HCT116 (cell line): ENCODE results near the gene ZNF280C. TPM values are rescaled to one million over a fixed set of nuclear protein-coding genes. Genes with fewer than 3 reads are reported as not detected.

Experiments
- ATAC-seq: fragments of 200-7000 bp; cut with Tn5 transposase; 2 replicates; pipeline ENCODE4 v1.9.1; 2020; ENCODE audit warnings: mild to moderate bottlenecking, moderate library complexity
- BruUV-seq: library from RNA; stranded (reverse); fragments of 400-500 nt; replicated peaks from 2 replicates; lab custom pipeline; 2021; lab: Mats Ljungman, UMichigan
- CTCF ChIA-PET: fragments of 300-600 bp; sonication (Branson Sonifier 250); formaldehyde crosslinking; loops from one replicate; lab custom pipeline; 2021; ENCODE audit warnings: antibody characterized with exemption; lab: Charles Lee
- POLR2A ChIA-PET: fragments of 300-600, 350-600 bp; sonication (Branson Sonifier 250); formaldehyde crosslinking; loops from one replicate; lab custom pipeline; 2021; ENCODE audit warnings: antibody characterized with exemption; lab: Charles Lee
- RAD21 ChIA-PET, 2 experiments: fragments of 300-600 bp; sonication (Branson Sonifier 250); formaldehyde crosslinking; loops; one replicate each; lab custom pipeline; 2023; ENCODE audit warnings: low total read pairs in 2 of 2; ENCODE audit not compliant: uncharacterized antibody in 2 of 2, unreplicated experiment in 2 of 2, low non-redundant PET in 1 of 2; lab: Charles Lee
- DNase-seq: peaks from one replicate; pipeline ENCODE4 v3.0.0-alpha.2; 2010; ENCODE audit warnings: low read depth, low spot score
- H2AFZ ChIP-seq: fragments of 200-600 bp; shearing (Covaris generic), sonication (generic); 2 replicates; pipeline ENCODE4 v1.6.1; 2017; ENCODE audit warnings: low read depth, mixed run types, mixed read lengths, antibody characterized with exemption, low read length; ENCODE audit not compliant: poor library complexity, severe bottlenecking
- H3K27ac ChIP-seq: 2 replicates; pipeline ENCODE4 v1.5.1; 2012; ENCODE audit warnings: low read depth, low read length
- H3K27me3 ChIP-seq: fragments of 200-600 bp; sonication (generic); 2 replicates; pipeline ENCODE4 v1.6.1; 2016; ENCODE audit warnings: mixed run types, low read length, mixed read lengths; ENCODE audit not compliant: insufficient read depth
- H3K36me3 ChIP-seq, 2 experiments: fragments of 200-500 bp in 1 of 2; fragments of 200-600 bp in 1 of 2; sonication (Bioruptor generic) in 1 of 2; sonication (generic) in 1 of 2; 2 replicates each; pipeline versions ENCODE4 v1.5.1 to v1.6.1; 2014 to 2016; ENCODE audit warnings: low read length in 2 of 2, inconsistent platforms in 1 of 2, mixed read lengths in 1 of 2, mixed run types in 1 of 2; ENCODE audit not compliant: insufficient read depth in 2 of 2, control insufficient read depth in 1 of 2
- H3K4me1 ChIP-seq, 2 experiments: fragments of 200-600 bp in 1 of 2; sonication (generic) in 1 of 2; 2 replicates each; pipeline versions ENCODE4 v1.5.1 to v1.6.1; 2012 to 2017; ENCODE audit warnings: low read length in 2 of 2, inconsistent platforms in 1 of 2, mild to moderate bottlenecking in 1 of 2, mixed read lengths in 1 of 2, mixed run types in 1 of 2, moderate library complexity in 1 of 2; ENCODE audit not compliant: insufficient read depth in 2 of 2, control insufficient read depth in 1 of 2
- H3K4me2 ChIP-seq: fragments of 200-600 bp; sonication (generic); 2 replicates; pipeline ENCODE4 v1.6.1; 2017; ENCODE audit warnings: mixed run types, low read length, mixed read lengths
- H3K4me3 ChIP-seq, 2 experiments: fragments of 200-600 bp in 1 of 2; sonication (generic) in 1 of 2; replicated peaks in 1 of 2; 2 replicates each; pipeline ENCODE4 v1.5.1; 2011 to 2016; ENCODE audit warnings: low read length in 2 of 2, control low read depth in 1 of 2, low read depth in 1 of 2, mild to moderate bottlenecking in 1 of 2, mixed read lengths in 1 of 2, mixed run types in 1 of 2
- H3K79me2 ChIP-seq: fragments of 200-600 bp; sonication (generic); 2 replicates; pipeline ENCODE4 v1.6.1; 2017; ENCODE audit warnings: mild to moderate bottlenecking, mixed run types, low read length, moderate library complexity, mixed read lengths; ENCODE audit not compliant: insufficient read depth
- H3K9ac ChIP-seq: fragments of 200-600 bp; sonication (generic); 2 replicates; pipeline ENCODE4 v1.6.1; 2016; ENCODE audit warnings: low read length, mixed read lengths
- H3K9me2 ChIP-seq: fragments of 200-600 bp; sonication (generic), shearing (Covaris generic); 2 replicates; pipeline ENCODE4 v1.6.1; 2017; ENCODE audit warnings: mixed run types, mild to moderate bottlenecking, moderate library complexity; ENCODE audit not compliant: insufficient read depth
- H3K9me3 ChIP-seq, 2 experiments: fragments of 200-500 bp in 1 of 2; fragments of 200-600 bp in 1 of 2; sonication (Bioruptor generic) in 1 of 2; sonication (generic) in 1 of 2; 2 replicates each; pipeline ENCODE4 v1.6.1; 2014 to 2017; ENCODE audit warnings: low read length in 2 of 2, mixed read lengths in 2 of 2, inconsistent platforms in 1 of 2, low read depth in 1 of 2, mild to moderate bottlenecking in 1 of 2, mixed run types in 1 of 2, moderate library complexity in 1 of 2; ENCODE audit not compliant: control insufficient read depth in 1 of 2, insufficient read depth in 1 of 2
- H4K20me1 ChIP-seq: fragments of 200-600 bp; sonication (generic), shearing (Covaris generic); 2 replicates; pipeline ENCODE4 v1.6.1; 2017; ENCODE audit warnings: mixed run types, mild to moderate bottlenecking, moderate library complexity; ENCODE audit not compliant: insufficient read depth
- ATF3 ChIP-seq: IDR thresholded peaks from 2 replicates; pipeline ENCODE4 v1.6.1; 2012
- CTCF ChIP-seq, 3 experiments: fragments of 200-600 bp in 1 of 3; sonication (generic) in 1 of 3; IDR thresholded peaks in 2 of 3; conservative IDR thresholded peaks in 1 of 3; 2 replicates each; pipeline ENCODE4 v1.5.1; 2012 to 2017; ENCODE audit warnings: low read depth in 2 of 3, low read length in 2 of 3, antibody characterized with exemption in 1 of 3, borderline replicate concordance in 1 of 3, control low read depth in 1 of 3, mild to moderate bottlenecking in 1 of 3, mixed read lengths in 1 of 3, mixed run types in 1 of 3, moderate library complexity in 1 of 3; ENCODE audit not compliant: insufficient read depth in 1 of 3
- EGR1 ChIP-seq: IDR thresholded peaks from 2 replicates; pipeline ENCODE4 v1.6.1; 2012; ENCODE audit warnings: low read depth
- MAX ChIP-seq: IDR thresholded peaks from 2 replicates; pipeline ENCODE4 v1.6.1; 2012
- POLR2A ChIP-seq: IDR thresholded peaks from 2 replicates; pipeline ENCODE4 v1.7.0; 2011; ENCODE audit warnings: borderline replicate concordance; ENCODE audit not compliant: insufficient read depth, insufficient read length; ENCODE audit errors: extremely low read depth
- RAD21 ChIP-seq: IDR thresholded peaks from 2 replicates; pipeline ENCODE4 v1.6.1; 2012; ENCODE audit warnings: low read depth, mild to moderate bottlenecking
- TCF7L2 ChIP-seq: IDR thresholded peaks from 2 replicates; pipeline ENCODE4 v1.7.0; 2011; ENCODE audit warnings: borderline replicate concordance, inconsistent platforms; ENCODE audit not compliant: insufficient read depth, insufficient read length; ENCODE audit errors: extremely low read depth
- YY1 ChIP-seq: IDR thresholded peaks from 2 replicates; pipeline ENCODE4 v1.6.1; 2011; ENCODE audit warnings: low read length, low read depth, moderate library complexity, mild to moderate bottlenecking; ENCODE audit not compliant: insufficient replicate concordance; ENCODE audit errors: extremely low read depth
- ZBTB33 ChIP-seq: IDR thresholded peaks from 2 replicates; pipeline ENCODE4 v1.6.1; 2011; ENCODE audit warnings: mild to moderate bottlenecking, low read length, moderate library complexity; ENCODE audit not compliant: insufficient replicate concordance; ENCODE audit errors: extremely low read depth
- intact Hi-C: fragments of 100-400 bp; cut with micrococcal nuclease; formaldehyde crosslinking; loops from 2 replicates; pipeline ENCODE4 v1.10.0; 2022
- total RNA-seq: library from RNA; stranded (reverse); gene quantifications from one replicate; pipeline ENCODE4 v1.2.1, GENCODE V29; 2021; ENCODE audit not compliant: unreplicated experiment

The ZNF280C gene
- total RNA-seq, 1 experiment from 2014 or later, result 12.3 TPM

- no peak for TF ChIP-seq TCF7L2
- no peak for TF ChIP-seq POLR2A
- TF ChIP-seq MAX, result no peak
- TF ChIP-seq ZBTB33, result no peak
- TF ChIP-seq RAD21, result no peak
- no peak for TF ChIP-seq YY1
These were observed 93.8 kb downstream of the ZNF280C start (continued) for GRCh38 chrX:130174937-130175336.

GRCh38 chrX:130174045-130174704, 94.5 kb downstream of the ZNF280C start:
- Histone ChIP-seq H3K36me3 (no peaks in the 10 kb centered on the region), H2AFZ (no peak overlapping the region), H3K9me2 (no peaks in the 10 kb centered on the region), H3K9me3 (no peaks in the 10 kb centered on the region), H3K4me3 (no peak overlapping the region), H3K4me1 (0 out of 4 replicates have a peak, but pooled peaks cover 0 to 9% of the 10 kb centered on the region in 2 experiments), H3K79me2 (no peaks in the 10 kb centered on the region), H3K9ac (no peak overlapping the region), H3K4me2 (no peak overlapping the region), H3K27ac (no peak overlapping the region), H3K27me3 (no peaks in the 10 kb centered on the region), H4K20me1 (no peaks in the 10 kb centered on the region)
- RAD21 ChIA-PET, result no interaction called here
- no peak for TF ChIP-seq CTCF (IDR thresholded peaks at IDR 0.05 in 2 of 3, conservative IDR thresholded peaks at IDR 0.05 in 1 of 3; ENCODE audit: borderline replicate concordance in 1 of 3, insufficient read depth in 1 of 3, low read depth in 2 of 3, low read length in 2 of 3)
- TF ChIP-seq EGR1, result no peak
- TF ChIP-seq ATF3, result no peak
- POLR2A ChIA-PET, result interaction anchor here (1.9 kb wide), 1 partner anchor 9 kb away, joined by 8 read pairs; the partner anchor contains the start of gene AIFM1
- DNase-seq, result no peak
- CTCF ChIA-PET, result no interaction called here
- ATAC-seq, result no peak
- BruUV-seq, result no TSS peak
- intact Hi-C loops, result no loop called here
